ENCODE data around the gene ANOS1.

DNA sequence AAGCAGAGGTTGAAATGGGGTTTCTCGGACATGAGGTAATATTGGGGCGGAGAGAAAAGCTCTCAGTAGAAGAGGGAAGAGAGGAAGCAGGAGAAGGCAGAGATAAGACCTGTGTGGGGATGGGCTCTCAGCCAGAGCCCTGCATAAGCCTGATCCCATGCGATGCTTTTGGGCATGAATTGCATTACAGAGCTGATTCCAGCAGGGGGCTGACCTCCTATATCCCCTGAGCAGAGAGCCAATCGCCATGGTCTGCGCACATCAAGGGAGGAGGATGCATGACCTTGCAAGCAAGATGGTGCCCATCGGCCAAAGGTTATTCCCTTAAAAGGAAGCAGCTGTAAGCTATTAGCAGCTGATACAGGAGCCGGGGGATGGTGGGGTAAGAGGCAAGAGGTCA, 7.6 kb downstream of the ANOS1 start:
- no peak for TF ChIP-seq POLR2AphosphoS5 (IDR thresholded peaks at IDR 0.05)
- TF ChIP-seq, protein P1, sequence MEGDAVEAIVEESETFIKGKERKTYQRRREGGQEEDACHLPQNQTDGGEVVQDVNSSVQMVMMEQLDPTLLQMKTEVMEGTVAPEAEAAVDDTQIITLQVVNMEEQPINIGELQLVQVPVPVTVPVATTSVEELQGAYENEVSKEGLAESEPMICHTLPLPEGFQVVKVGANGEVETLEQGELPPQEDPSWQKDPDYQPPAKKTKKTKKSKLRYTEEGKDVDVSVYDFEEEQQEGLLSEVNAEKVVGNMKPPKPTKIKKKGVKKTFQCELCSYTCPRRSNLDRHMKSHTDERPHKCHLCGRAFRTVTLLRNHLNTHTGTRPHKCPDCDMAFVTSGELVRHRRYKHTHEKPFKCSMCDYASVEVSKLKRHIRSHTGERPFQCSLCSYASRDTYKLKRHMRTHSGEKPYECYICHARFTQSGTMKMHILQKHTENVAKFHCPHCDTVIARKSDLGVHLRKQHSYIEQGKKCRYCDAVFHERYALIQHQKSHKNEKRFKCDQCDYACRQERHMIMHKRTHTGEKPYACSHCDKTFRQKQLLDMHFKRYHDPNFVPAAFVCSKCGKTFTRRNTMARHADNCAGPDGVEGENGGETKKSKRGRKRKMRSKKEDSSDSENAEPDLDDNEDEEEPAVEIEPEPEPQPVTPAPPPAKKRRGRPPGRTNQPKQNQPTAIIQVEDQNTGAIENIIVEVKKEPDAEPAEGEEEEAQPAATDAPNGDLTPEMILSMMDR (IDR thresholded peaks at IDR 0.05) = no peak
- TF ChIP-seq POLR2A (IDR thresholded peaks at IDR 0.05) = no peak

All from breast epithelium (tissue), 3 donors.